Hematopoietic multipotent progenitor cell treated with erythropoietin and hydrocortisone succinate and interleukin-3 and kit ligand, for 4 days (in vitro differentiated cells): ENCODE data around the gene NAA38.
"Not testable (repeated sequence)": the region's sequence is repeated elsewhere in the genome, so short reads cannot be mapped to it uniquely, and the experiment has no call there.

Experiments used
- DNase-seq: peaks from one replicate; pipeline ENCODE4 v3.0.0-alpha.2; 2015

NAA38 gene

DNA sequence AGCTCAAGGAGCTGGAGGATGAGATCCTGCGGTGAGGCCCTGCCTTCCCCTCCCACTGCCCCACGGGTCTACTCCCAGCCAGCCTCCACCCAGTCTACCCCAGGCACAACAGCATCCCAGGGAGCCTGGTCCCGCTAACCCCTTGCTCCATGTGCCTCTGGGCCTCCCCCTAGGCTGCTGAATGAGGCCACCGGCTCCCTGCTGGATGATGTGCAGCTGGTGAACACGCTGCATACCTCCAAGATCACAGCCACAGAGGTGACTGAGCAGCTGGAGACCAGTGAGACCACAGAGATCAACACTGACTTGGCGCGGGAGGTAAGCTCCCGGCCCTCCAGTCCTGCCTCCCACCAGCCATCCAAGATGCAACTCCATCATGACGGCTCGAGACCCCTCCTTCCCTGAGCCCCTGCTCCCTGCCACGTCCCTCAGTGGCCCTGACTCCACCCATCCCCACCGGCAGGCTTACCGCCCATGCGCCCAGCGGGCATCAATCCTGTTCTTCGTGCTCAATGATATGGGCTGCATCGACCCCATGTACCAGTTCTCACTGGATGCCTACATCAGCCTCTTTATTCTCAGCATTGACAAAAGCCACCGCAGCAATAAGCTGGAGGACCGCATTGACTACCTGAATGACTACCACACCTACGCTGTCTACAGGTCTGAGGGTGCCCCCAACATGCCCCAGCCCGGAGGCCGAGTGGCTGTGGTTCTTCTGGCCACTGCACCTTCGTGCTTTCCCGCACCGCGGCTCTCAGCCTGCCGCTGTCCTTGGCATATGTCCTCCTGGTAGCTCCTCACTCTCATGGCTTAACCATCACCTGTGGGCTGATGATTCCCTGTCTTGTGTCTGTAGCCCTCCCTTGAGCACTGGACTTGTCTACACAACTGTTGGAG lies 38.4 kb downstream of the NAA38 start:
- DNase-seq = no peak

DNA sequence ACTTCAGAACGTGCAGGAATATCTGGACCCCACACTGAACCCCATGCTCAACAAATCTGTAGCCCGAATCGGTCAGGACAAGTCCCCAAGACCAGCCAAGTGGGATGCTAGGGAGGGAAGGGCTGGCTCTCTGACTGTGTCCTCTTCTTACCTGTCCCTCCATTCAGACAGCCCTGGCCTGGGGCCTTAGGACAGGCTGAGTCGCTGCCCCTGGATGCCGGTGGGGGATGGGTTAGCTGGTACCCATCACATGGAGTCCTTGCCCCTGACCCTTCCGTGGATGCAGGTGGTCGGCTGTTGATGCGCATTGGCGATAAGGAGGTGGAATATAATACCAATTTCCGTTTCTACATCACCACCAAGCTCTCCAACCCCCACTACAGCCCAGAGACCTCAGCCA lies 39.3 kb downstream of the NAA38 start:
- no peak for DNase-seq

DNA sequence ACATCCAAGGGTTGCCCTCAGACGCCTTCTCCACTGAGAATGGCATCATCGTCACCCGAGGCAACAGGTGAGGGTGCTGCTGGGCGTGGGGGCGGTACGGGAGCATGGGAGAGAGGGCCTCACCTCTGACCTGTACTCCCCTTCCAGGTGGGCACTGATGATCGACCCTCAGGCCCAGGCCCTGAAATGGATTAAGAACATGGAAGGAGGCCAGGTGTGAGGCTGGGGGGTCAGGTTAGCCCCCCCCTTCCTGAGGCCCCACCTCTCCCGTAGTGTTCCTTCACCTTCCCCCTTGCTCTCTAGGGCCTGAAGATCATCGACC lies 39.8 kb downstream of the NAA38 start:
- no peak for DNase-seq

DNA sequence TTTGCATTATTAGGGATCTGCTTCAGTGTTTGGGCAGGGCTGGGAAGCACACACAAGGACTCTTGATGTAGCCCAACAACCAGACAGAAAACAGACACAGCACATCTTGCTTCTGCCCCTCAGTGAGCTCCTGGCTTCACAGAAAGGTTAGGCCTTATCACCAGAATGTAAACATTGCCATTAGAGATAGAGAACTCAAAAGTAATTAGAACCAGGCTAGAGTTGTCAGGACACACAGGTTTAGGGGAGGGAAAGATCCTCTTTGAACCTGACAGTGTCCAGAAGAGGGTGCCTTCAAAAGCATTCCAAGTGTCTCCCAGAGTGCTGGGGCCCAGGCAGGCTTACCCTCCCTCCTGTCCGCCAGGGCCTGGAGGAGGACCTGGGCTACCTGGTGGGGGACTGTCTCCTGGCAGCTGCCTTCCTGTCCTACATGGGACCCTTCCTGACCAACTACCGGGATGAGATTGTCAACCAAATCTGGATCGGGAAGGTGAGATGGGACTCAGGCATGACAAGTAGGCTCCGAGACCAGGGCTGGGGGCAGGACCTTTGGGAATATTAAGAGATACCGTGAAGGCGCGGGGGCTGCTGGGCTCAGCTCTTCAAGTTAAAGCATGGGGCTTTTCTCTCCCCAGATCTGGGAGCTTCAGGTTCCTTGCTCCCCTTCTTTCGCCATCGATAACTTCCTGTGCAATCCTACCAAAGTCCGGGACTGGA lies 40.3 kb downstream of the NAA38 start:
- DNase-seq = no peak

DNA sequence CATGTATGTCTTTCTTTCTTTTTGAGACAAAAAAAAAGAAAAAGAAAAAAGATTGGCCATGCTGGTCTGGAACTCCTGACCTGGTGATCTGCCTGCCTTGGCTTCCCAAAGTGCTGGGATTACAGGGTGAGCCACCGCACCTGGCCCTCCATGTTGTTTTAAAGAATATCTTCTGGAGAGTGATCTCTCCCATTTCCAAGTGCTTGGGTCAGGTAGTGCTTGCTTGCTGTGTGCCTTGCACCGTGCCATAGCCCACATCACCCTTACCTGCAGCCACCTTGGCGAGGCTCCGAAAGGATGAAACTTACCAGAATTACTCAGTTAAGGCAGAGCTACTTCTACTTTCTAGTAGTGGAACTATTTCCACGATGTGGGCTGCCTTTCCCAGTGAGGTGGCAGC lies 42.4 kb downstream of the NAA38 start:
- DNase-seq = no peak

DNA sequence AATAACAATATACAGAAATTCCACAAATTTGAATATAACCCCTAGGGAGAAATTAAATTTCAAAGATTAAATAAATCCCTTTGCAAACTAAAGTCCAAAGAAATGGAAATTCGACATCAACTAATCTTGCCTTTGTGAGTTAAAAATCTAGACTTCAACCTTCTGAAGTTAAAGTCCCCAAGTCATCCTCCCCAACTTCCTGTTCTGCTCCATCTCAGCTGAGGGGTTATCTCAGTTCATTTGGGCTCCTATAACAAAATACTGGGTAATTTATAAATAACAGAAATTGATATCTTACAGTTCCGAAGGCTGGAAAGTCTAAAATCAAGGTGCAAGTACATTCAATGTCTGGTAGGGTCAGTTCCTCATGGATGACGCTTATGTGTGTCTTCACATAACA lies 46.1 kb downstream of the NAA38 start:
- peak; percentile 37 for DNase-seq

DNA sequence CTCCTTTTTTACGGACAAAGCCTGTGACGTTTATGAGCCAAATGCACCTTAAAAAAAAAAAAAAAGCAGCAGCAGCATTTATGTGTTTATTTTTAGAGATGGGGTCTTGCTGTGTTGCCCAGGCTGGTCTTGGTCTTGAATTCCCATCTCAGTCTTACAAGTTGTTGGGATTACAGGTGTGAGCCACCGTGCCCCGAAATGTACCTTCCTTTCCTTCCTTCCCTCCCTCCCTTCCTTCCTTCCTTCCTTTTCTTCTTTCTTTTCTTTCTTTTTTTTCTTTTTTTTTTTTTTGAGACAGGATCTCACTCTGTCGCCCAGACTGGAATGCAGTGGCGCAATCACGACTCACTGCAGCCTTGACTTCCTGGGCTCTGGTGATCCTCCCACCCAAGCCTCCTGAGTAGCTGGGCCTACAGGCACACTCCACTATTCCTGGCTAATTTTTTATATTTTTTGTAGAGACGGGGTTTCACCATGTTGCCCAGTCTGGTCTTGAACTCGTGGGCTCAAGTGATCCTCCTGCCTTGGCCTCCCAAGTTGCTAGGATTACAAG lies 47.5 kb downstream of the NAA38 start:
- DNase-seq = not testable (repeated sequence)

DNA sequence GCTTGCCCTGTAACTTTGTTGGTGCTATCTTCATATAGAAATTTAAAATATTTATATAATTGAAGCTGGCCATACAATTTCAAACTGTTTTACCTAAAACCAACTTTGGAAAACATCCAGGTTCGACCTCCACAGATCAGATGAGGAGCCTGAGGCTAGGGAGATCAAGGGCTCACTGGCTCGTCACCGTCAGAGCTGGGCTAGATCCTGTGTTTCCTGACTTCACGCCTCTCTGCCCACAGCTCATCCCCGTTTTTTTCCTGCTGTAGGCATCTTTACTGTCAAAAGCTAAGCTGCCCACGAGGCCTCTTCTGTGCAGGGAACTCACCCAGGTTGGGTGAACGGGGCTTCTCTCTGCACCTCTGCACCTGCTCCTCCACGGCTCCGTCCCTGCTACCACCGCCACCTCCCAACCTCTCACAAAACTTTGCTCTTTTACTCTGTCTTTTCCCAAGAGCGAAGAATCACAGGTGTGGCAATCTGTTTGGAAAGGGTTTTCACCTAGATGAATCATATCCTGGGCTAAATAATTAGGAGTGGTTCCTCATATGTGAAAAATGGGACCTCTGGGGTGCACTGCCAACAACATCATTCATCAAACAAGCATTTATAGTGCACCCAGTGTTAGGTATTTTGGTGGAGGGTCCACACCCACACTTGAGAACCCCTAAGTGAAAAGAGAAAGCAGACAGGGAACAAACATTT lies 48.1 kb downstream of the NAA38 start:
- no peak for DNase-seq

DNA sequence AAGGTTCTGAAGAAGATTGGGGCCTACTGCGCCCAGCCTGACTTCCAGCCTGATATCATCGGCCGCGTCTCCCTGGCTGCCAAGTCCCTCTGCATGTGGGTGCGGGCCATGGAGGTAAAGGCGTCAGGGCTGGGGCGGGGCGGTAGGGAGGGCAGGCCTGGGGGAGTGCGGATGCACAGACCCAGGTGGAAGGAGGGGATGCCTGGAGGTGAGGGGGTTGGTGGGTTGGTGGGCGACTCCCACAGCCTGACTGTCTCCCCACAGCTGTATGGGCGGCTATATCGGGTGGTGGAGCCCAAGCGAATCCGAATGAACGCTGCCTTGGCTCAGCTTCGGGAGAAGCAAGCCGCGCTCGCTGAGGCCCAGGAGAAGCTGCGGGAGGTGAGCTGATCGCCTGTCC lies 50.2 kb downstream of the NAA38 start:
- no peak for DNase-seq
